RPMI8226 (cell line): Measurements from ENCODE around the gene SPATA31D3.
"Not testable (repeated sequence)": the region's sequence is repeated elsewhere in the genome, so short reads cannot be mapped to it uniquely, and the experiment has no call there.

Experiments
- DNase-seq: peaks from one replicate; pipeline ENCODE4 v3.0.0-alpha.2; 2015

SPATA31D3 gene

DNA sequence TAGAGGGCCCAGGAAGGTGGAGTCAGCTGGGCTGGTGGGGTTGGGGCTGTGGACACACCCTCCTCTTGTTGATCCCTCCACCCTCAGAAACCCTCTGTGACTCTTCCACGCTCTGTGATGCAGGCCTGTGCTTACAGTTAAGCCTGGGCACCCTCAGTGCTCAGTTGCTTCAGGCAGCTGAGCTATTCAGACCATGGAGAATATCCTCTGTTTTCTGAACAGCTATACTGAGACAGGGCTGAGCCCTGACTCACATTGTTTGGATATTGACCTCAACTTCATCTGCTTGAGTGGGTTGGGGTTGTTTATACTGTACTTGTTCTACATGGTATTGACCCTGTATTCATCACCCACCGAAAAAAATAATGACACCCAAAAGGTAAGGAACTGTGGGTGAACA lies at the start of gene SPATA31D3:
TSS of gene SPATA31D3 (plus strand) at position 108 of the 400 bp plus-strand sequence. CDS start at position 194, 86 bp downstream.
- DNase-seq, result not testable (repeated sequence)

DNA sequence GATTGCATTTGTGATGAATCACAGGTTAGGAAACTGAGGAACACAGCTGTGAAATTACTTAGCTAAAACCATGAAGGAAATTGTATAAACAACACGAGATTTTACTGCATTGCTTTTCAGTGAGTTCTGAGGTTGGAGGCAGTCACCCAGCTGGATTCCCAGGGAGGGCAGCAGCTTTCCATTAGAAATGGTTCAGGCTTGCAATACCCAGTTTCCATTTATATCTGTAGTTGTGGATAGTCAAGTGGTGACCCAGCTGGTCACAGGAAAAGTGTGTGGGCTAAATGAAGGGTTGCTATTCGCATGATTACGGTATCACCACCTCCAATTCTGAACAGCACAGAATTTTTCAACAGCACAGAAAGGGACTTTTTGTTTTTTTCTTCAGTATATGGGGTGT lies 49.4 kb upstream of the SPATA31D3 start:
- no peak for DNase-seq

GRCh38 chr9:81894891-81895290 lies 48.4 kb upstream of the SPATA31D3 start:
- DNase-seq, result no peak

DNA sequence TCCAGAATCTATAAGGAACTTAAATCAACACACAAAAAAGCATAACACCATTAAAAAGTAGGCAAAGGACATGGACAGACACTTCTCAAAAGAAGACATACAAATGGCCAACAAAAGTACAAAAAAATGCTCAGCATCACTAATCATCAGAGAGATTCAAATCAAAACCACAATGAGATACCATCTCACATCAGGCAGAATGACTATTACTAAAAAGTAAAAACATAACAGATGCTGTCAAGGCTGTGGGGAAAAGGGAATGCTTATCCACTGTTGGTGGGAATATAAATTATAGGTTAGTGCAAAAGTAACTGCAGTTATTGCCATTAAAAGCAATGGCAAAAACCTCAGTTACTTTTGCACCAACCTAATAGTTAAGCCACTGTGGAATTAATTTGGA lies 47.2 kb upstream of the SPATA31D3 start:
- DNase-seq, result no peak

- no peak for DNase-seq
Observed at GRCh38 chr9:81898851-81899250, 44.4 kb upstream of the SPATA31D3 start.

GRCh38 chr9:81902196-81902595 lies 41.1 kb upstream of the SPATA31D3 start:
- DNase-seq, result no peak

DNA sequence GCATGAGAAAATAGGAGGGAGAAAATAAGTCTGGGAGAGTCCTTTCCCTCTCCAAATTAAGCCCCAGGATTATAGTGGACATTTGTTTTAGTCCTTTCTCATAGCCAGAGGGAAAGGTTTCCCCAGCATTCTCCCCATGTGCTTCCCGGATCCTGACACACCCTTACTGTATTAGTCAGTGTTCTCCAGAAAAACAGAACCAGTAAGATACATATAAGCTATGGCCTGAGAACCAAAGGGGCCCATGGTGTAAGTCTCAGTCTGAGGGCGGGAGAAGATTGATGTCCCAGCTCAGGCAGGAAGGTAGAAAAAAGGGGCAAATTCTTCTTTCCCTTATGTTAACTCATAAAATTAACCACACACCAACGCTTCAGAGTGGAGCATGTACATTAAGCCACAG lies 40.7 kb upstream of the SPATA31D3 start:
- no peak for DNase-seq

DNA sequence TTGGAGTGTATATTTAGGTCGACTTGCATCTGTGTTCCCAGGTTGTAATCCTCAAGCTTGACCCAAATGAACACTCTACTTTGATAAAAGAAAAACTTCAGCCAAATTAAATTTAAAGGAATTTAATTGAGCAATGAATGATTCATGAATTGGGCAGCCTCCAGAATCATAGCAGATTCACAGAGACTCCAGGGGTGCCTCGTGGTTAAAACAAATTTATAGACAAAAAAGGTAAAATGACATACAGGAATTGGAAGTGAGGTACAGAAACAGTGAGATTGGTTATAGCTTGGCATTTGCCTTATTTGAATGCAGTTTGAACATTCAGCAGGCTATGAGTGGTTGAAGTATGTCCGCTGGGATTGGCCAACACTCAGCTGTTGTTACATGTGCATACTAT lies 36.6 kb upstream of the SPATA31D3 start:
- no peak for DNase-seq

- no peak for DNase-seq
Observed at GRCh38 chr9:81912135-81912534, 31.2 kb upstream of the SPATA31D3 start.

- DNase-seq, result no peak
Observed at GRCh38 chr9:81915801-81916505, 27.3 kb upstream of the SPATA31D3 start.

DNA sequence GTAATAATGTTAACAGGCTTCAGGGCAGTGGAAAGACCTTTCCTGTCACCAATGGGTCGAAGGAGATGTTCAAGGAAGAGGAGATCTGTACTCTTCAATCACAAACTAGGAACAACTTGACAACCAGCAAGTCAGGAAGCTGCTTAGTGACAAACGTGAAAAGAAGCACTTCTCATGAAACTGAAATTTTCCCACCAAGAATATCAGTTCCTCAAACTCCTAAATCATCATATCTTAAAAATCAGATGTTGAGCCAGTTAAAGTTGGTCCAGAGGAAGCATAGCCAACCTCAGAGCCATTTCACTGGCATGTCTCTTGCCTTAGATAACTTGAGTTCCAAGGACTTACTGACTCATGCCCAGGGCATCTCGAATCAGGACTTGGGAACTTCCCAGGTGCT lies 24.8 kb upstream of the SPATA31D3 start:
- DNase-seq, result not testable (repeated sequence)

GRCh38 chr9:81928305-81928704 lies 15.0 kb upstream of the SPATA31D3 start, which contains the start of gene SPATA31D4:
Gene SPATA31D4 (plus strand): TSS chr9:81928428. CDS start chr9:81928514, 86 bp downstream.
- DNase-seq, result not testable (repeated sequence)

DNA sequence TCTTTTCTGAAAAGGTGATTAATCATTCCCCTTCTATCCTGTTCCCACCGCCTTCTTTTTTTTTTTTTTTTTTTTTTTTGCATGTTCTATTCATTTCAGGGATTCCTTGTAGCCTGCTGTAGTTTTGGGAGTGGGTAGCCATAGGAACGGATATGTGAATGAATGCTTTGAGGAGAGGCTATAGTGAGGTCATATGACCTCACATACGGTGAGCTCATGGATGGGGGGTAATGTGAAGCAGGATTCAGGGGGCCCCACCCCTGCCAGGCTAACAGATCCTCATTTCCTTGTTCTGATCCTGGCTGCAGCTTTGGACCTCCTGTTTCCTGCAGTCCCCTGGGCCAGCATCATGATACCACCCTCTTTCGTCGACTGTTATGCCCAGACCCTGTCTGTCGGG lies 13.2 kb upstream of the SPATA31D3 start:
- DNase-seq, result not testable (repeated sequence)

DNA sequence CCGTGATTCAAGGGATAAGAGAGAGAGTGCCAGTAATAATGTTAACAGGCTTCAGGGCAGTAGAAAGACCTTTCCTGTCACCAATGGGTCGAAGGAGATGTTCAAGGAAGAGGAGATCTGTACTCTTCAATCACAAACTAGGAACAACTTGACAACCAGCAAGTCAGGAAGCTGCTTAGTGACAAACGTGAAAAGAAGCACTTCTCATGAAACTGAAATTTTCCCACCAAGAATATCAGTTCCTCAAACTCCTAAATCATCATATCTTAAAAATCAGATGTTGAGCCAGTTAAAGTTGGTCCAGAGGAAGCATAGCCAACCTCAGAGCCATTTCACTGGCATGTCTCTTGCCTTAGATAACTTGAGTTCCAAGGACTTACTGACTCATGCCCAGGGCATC lies 9.8 kb upstream of the SPATA31D3 start:
- not testable (repeated sequence) for DNase-seq

DNA sequence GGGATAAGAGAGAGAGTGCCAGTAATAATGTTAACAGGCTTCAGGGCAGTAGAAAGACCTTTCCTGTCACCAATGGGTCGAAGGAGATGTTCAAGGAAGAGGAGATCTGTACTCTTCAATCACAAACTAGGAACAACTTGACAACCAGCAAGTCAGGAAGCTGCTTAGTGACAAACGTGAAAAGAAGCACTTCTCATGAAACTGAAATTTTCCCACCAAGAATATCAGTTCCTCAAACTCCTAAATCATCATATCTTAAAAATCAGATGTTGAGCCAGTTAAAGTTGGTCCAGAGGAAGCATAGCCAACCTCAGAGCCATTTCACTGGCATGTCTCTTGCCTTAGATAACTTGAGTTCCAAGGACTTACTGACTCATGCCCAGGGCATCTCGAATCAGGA lies 5.3 kb downstream of the SPATA31D3 start:
- DNase-seq, result not testable (repeated sequence)

DNA sequence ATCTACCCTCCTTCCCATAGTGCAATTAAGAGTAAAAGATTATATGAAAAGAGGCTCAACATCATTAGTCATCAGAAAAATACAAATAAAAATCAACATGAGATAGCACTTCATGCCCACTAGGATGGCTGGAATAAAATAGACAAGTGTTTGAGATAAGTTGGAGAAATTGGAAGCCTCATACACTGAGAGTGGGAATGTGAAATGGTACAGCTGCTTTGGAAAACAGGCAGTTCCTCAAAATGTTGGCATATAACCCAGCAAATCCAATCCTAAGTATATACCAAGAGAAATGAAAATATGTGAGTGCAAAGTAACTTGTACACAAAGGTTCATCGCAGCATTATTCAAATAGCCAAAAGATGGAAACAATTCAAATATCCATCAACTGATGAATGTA lies 9.8 kb downstream of the SPATA31D3 start:
- no peak for DNase-seq

DNA sequence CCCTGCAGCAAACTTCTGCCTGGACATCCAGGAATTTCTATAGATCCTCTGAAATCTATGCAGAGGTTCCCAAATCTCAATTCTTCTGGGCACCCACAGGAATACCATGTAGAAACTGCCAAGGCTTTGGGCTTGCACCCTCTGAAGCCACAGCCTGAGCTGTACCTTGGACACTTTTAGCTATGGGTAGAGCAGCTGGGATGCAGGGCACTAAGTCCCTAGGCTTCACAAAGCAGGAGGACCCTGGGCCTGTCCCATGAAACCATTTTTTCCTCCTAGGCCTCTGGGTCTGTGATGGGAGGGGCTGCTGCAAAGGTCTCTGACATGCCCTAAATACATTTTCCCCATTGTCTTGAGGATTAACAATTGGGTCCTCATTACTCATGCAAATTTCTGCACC lies 12.3 kb downstream of the SPATA31D3 start:
- no peak for DNase-seq

GRCh38 chr9:81964218-81965171 lies 21.2 kb downstream of the SPATA31D3 start:
- no peak for DNase-seq

- DNase-seq, result no peak
Observed at GRCh38 chr9:81968026-81968425, 24.7 kb downstream of the SPATA31D3 start.

GRCh38 chr9:81969971-81970370 lies 26.7 kb downstream of the SPATA31D3 start:
- no peak for DNase-seq

DNA sequence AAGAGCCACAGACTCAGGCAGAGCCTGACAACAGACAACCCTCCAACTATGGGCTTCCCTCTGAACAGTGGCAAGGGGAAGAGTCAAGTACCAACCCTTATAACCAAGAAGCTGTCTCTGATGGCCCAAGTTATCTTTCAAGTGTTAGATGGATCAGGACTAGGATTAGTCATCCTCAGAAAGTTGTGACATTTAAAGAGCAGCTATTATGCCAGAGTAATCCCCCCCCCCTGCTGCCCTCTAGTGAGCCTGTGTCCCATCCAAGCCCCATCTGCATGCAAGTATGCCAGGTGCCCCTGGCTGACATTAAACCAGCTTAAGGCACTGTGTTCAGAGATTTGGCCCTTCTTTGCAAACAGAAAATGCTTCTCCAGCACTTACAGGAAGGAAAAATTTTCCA lies 28.4 kb downstream of the SPATA31D3 start:
- no peak for DNase-seq

GRCh38 chr9:81974764-81975163 lies 31.5 kb downstream of the SPATA31D3 start:
- no peak for DNase-seq

- no peak for DNase-seq
Observed at GRCh38 chr9:81976351-81976750, 33.1 kb downstream of the SPATA31D3 start.

- no peak for DNase-seq
Observed at GRCh38 chr9:81979196-81979595, 35.9 kb downstream of the SPATA31D3 start.
